HG02885 (cell line): ENCODE measurements around the gene PKDCC.
A peak's percentile ranks its signal among the peaks of the same experiment; 100 is the strongest.

ENCODE experiments used
- ATAC-seq: cut with Tn5 transposase; IDR thresholded peaks from one replicate; pipeline ENCODE4 v1.9.1; 2021; ENCODE audit warnings: mild to moderate bottlenecking; ENCODE audit not compliant: unreplicated experiment, poor library complexity

Gene PKDCC

GRCh38 chr2:42047488-42048298, at the start of gene PKDCC:
PKDCC (plus strand) TSS chr2:42048021; CDS start chr2:42048200, 179 bp downstream.
- peak; percentile 72 for ATAC-seq

DNA sequence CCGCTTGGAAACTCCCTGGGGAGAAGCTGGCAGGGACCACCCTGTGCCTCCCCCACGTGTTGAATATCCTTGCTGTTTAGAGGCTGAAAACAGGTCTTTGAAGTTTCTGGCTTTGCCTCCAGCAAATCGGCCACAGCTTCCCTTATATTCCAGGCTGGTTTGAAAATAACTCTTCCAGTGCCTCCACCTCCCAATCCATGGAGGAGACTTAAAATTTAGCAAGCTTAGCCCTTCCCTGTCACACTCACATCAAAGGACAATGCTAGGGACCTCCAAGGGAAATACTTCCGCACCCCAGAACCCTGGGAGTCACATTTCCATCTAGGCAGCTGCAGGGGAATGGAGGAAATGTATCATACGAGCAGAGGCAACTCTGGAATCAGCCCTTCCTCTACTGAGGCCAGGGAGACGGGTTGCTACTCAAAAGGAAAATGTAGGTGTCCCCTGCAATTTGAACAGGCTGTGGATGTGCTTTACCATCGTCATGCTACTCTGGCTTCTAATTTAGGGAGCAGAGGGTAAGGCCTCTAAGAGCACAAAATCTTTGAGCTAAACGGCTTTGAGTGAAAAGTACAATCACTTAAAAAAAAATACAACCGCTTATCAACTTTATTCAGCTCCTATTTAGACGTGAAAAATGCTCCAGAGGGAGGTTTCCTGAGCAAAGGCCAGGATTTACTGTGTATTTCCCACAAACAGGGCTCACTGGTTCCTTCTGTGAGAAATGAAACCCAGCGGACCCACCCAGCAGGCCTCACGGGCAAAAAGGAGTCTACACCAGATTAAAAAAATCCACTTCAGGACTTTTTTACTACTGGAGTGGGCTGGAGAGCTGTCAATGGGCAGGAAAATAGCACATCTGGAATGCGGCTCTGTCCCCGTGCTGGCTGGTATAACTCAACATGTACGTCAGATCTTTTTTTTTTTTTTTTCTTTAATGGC, 49.4 kb upstream of the PKDCC start:
- ATAC-seq, result no peak

DNA sequence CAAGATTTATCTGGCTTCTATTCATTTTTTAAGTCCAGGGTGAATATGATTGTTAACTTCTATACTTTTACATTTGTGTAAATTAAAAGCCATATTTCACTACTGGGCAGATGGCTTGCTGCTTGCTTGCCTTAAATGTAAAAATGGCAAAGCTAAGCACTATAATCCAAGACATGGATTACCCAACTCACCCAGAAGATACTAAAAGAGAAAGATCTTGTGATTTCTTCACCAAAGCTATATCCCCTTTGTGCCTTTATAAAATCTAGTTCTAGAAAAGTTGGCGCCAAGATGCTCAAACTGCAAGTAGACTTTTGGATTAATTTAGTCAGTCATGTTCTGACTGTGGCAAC, 48.7 kb upstream of the PKDCC start:
- ATAC-seq, result no peak

DNA sequence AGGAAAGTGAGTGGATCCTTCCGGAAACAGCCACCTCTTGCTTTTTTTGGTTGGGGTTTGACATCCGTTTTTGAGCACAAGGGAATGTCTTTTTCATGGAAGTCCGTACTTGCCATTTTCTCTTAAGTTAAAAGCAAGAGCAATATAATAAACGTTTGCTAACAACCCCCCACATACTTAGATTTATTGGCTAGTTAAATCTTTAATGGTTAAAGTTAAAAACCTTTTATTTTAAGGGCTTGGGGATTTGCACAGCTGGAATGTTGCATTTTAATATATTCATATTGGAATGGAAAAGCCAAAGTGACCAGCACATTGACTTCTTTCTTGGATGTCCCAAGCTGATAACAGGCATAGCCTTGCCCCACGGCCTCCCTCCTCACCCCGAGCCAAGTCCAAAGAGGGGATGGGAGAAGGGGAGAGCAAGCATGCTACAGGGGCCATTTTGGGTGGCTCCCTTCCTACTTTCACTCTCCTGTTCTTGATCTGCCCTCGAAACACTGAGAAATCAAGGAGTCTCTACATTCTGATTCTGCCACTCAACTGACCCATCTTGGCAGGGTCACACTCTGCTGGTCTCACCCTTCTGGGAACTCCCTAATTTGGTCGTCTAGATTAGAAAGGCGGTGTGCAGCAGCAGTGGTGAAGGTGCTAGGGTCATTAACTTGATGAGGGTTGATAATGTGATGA, 48.1 kb upstream of the PKDCC start:
- ATAC-seq, result no peak

- ATAC-seq, result no peak
Observed at GRCh38 chr2:42001711-42002201, 46.1 kb upstream of the PKDCC start.

DNA sequence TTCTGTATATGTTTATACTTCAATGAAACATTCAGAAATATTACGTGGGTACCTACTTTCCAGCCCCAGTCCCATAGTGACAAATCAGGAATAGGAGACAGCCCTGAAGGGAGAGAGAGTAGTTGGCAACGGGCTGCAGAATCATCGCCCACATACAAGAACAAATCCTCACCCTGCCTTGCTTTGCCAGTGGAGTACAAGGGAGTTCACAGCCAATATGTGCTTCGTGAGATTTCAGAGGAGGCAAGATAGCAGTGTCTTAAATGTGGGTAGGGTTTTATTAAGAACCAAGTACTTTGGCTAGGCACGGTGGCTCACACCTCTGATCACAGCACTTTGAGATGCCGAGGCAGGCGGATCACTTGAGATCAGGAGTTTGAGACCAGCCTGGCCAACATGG, 40.3 kb upstream of the PKDCC start:
- ATAC-seq, result no peak

GRCh38 chr2:42008241-42008921, 39.4 kb upstream of the PKDCC start:
- ATAC-seq, result no peak

DNA sequence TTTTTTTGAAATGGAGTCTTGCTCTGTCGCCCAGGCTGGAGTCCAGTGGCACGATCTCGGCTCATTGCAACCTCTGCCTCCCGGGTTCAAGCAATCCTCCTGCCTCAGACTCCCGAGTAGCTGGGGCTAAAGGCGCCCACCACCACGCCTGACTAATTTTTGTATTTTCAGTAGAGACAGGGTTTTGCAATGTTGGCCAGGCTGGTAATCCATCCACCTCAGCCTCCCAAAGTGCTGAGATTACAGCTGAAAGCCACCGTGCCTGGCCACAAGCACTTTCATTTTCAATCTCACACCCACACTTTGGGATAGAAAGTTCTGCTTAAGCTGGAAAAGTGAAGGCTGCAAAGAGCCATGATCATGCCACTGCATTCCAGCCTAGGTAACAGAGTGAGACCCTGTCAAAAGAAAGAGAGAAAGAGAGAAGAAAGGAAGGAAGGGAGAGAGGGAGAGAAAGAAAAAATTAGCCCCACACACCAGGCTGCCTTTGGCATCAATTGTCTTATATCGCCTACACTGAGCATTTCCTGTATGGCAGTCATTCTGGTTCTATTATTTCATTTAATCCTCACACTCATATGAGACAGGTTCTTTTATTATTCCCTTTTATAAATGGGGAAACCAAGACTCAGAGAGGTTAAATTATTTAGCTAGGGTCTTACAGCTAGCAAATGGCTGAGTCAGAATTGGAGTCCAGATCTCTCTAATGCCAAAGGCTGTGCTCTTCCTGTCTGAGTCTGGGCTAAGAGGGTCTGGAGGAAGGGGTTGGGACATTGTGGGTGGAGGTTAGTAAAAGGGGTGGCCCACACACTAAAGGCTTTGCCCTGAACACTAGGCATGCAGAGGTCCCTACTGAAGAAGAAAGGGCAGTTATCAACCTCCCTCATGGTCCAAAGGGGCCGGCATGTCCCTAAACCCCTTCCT, 37.9 kb upstream of the PKDCC start:
- ATAC-seq, result peak; percentile 70

DNA sequence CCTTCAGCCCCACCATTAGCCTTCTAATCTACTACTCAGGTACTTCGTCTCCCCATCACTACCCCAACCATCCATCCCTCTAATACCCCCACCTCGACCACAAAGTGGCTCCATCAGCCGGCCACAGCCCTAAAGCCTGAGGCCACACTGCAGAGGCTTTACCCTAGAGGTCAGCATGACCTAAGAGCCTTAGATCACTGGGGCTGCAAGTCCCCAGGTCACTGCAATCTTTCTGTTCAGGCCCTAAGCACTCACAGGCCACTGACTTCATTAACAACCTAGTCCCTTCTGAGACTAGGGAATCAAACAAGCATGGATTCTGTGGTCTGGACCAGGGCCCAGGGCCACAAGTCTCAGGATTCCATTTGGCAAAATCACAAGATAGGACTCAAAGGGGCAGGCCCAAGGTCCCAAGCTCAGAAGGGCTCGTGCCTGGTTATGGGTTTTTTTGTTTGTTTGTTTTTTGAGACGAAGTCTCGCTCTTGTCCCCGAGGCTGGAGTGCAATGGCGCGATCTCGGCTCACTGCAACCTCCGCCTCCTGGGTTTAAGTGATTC, 37.0 kb upstream of the PKDCC start:
- ATAC-seq, result no peak

DNA sequence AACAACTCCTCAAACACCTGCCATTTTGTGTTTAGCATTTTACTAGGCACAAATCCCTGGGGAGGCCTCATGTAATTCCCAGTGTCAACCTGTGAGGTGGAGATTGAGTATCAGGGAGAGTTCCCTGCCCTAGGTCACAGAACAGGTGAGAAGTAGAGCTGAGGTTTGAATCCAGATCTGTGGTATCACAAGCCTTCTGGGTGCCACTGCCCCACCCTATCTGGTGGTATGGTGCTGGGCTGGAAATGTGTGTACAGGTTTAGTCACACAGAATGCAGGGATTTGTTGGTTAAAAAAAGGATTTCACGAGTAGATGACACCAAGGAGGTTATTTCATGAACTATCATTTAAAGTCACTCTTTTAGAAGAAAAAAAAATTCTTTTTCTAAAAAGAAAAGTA, 35.7 kb upstream of the PKDCC start:
- no peak for ATAC-seq

DNA sequence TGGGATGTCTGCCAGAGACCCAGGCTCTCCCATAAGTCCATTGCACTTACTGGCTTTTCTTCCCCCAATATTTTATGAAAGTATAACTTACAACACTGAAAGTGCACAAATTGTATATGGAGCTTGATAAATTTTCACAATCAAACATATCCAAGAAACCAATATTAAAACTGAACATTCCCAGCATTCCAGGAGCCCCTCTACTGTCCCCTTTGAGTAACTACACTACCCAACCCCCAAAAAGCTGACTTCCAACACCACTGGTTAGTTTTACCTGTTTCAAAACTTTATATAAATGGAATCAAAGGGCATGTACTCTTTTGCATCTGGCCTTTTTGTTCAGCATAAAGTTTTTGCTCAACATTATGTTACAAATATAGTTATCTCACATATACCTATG, 35.2 kb upstream of the PKDCC start:
- ATAC-seq, result no peak

DNA sequence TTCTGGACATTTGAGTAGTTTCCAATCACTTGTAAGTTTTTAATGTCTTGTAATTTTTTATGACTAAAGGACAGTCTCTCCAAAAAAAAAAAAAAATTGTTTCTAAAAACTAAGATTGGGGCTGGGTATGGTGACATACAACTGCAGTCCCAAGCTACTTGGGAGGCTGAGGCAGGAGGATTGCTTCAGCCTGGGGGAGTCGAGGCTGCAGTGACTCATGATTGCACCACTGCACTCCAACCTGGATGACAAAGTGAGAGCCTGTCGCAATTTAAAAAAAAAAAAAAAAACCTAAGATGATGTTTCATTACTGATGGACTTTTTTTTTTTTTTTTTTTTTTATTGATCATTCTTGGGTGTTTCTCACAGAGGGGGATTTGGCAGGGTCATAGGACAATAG, 34.4 kb upstream of the PKDCC start:
- no peak for ATAC-seq

- ATAC-seq, result no peak
Observed at GRCh38 chr2:42021464-42021863, 26.4 kb upstream of the PKDCC start.

- no peak for ATAC-seq
Observed at GRCh38 chr2:42025151-42025582, 22.7 kb upstream of the PKDCC start.

- no peak for ATAC-seq
Observed at GRCh38 chr2:42026272-42026671, 21.5 kb upstream of the PKDCC start.

- ATAC-seq, result peak; percentile 73
Observed at GRCh38 chr2:42028571-42029148, 19.2 kb upstream of the PKDCC start.

GRCh38 chr2:42029171-42029570, 18.6 kb upstream of the PKDCC start:
- ATAC-seq, result peak; percentile 13

- ATAC-seq, result peak; percentile 38
Observed at GRCh38 chr2:42029639-42030199, 18.1 kb upstream of the PKDCC start.
